A549 (cell line): Measurements from ENCODE around the gene DDX1. TPM values are rescaled to one million over a fixed set of nuclear protein-coding genes. Genes with fewer than 3 reads are reported as not detected.

ENCODE experiments used
- ATAC-seq, 2 experiments: fragments of 200-7000 bp in 1 of 2; fragments of >200 bp in 1 of 2; cut with Nextera tagmentation in 1 of 2; cut with Tn5 transposase in 1 of 2; 3 replicates each; pipeline versions ENCODE4 v1.8.0 to v1.9.1; 2018 to 2020; ENCODE audit warnings: mild to moderate bottlenecking in 1 of 2, moderate library complexity in 1 of 2
- CTCF ChIA-PET: fragments of 300-600 bp; sonication (Branson Sonifier 250); formaldehyde crosslinking; extraction: SDS; loops from one replicate; lab custom pipeline; 2021; ENCODE audit warnings: antibody characterized with exemption, inconsistent platforms; lab: Yijun Ruan, JAX
- POLR2A ChIA-PET: fragments of 350-600 bp; formaldehyde crosslinking; extraction: SDS; loops from one replicate; lab custom pipeline; 2021; ENCODE audit warnings: antibody characterized with exemption, inconsistent platforms; lab: Yijun Ruan, JAX
- DNase-seq, 2 experiments: peaks; one replicate each; pipeline versions ENCODE4 v3.0.0 to v3.0.0-alpha.2; 2011 to 2016; ENCODE audit warnings: low read depth in 1 of 2, low spot score in 1 of 2
- FAIRE-seq: peaks from 2 replicates; lab custom pipeline; 2011; peaks lifted over from hg19 to GRCh38; lab: Jason Lieb, UNC
- H3K27ac ChIP-seq, 2 experiments: fragments of >200 bp; sonication (Bioruptor Twin); formaldehyde crosslinking; 3 replicates each; pipeline ENCODE4 v1.5.1; 2016 to 2017
- H3K4me1 ChIP-seq: fragments of >200 bp; sonication (Bioruptor Twin); formaldehyde crosslinking; 3 replicates; pipeline ENCODE4 v1.6.1; 2016
- H3K4me2 ChIP-seq: fragments of >200 bp; sonication (Bioruptor Twin); formaldehyde crosslinking; 3 replicates; pipeline ENCODE4 v1.6.1; 2016
- H3K4me3 ChIP-seq: fragments of >200 bp; sonication (Bioruptor Twin); formaldehyde crosslinking; 3 replicates; pipeline ENCODE4 v1.5.1; 2016
- H3K9me3 ChIP-seq: fragments of >200 bp; sonication (Bioruptor Twin); formaldehyde crosslinking; 3 replicates; pipeline ENCODE4 v1.6.1; 2016
- CBX2 ChIP-seq: fragments of 200-600 bp; sonication (generic); IDR thresholded peaks from 2 replicates; pipeline ENCODE4 v1.6.1; 2016; ENCODE audit warnings: low read depth, mild to moderate bottlenecking, borderline replicate concordance
- CEBPB ChIP-seq, 2 experiments: fragments of >200 bp in 1 of 2; sonication (Bioruptor Twin) in 1 of 2; formaldehyde crosslinking in 1 of 2; IDR thresholded peaks; 2 replicates each; pipeline ENCODE4 v1.6.1; 2012 to 2016
- CHD4 ChIP-seq: fragments of 200-600 bp; sonication (generic); IDR thresholded peaks from 2 replicates; pipeline ENCODE4 v1.6.1; 2016; ENCODE audit warnings: antibody characterized with exemption, mild to moderate bottlenecking, borderline replicate concordance
- EHF ChIP-seq: fragments of 250-450 bp; sonication (Bioruptor Pico); IDR thresholded peaks from 2 replicates; pipeline ENCODE4 v1.5.0; 2020; ENCODE audit warnings: mild to moderate bottlenecking
- EHMT2 ChIP-seq: fragments of 200-600 bp; sonication (generic); IDR thresholded peaks from 2 replicates; pipeline ENCODE4 v1.6.1; 2016; ENCODE audit warnings: antibody characterized with exemption, low read depth, mild to moderate bottlenecking, moderate library complexity
- ELK1 ChIP-seq: fragments of 150-350 bp; IDR thresholded peaks from 2 replicates; pipeline ENCODE4 v1.6.1; 2014; ENCODE audit warnings: low read depth, mild to moderate bottlenecking, low read length
- EP300 ChIP-seq, 2 experiments: fragments of >200 bp; sonication (Bioruptor Twin); formaldehyde crosslinking; IDR thresholded peaks; 2 replicates in 1 of 2; 3 replicates in 1 of 2; pipeline ENCODE4 v1.6.1; 2016 to 2017
- ESRRA ChIP-seq: fragments of 150-350 bp; IDR thresholded peaks from 2 replicates; pipeline ENCODE4 v1.6.1; 2014; ENCODE audit warnings: mild to moderate bottlenecking, low read length, borderline replicate concordance
- FOSB ChIP-seq: fragments of 250-450 bp; sonication (Bioruptor Pico); IDR thresholded peaks from 2 replicates; pipeline ENCODE4 v1.5.0; 2020; ENCODE audit warnings: mild to moderate bottlenecking, moderate library complexity
- GATA3 ChIP-seq: IDR thresholded peaks from 2 replicates; pipeline ENCODE4 v1.6.1; 2012; ENCODE audit warnings: borderline replicate concordance
- HDAC2 ChIP-seq: fragments of 200-600 bp; sonication (generic); IDR thresholded peaks from 2 replicates; pipeline ENCODE4 v1.6.1; 2016
- HES2 ChIP-seq: fragments of >200 bp; sonication (Bioruptor Twin); formaldehyde crosslinking; IDR thresholded peaks from 2 replicates; pipeline ENCODE4 v1.6.1; 2016
- HOXB5 ChIP-seq: fragments of 250-450 bp; sonication (Bioruptor Pico); IDR thresholded peaks from 2 replicates; pipeline ENCODE4 v1.5.0; 2020; ENCODE audit warnings: mild to moderate bottlenecking, moderate library complexity
- JUNB ChIP-seq: fragments of >200 bp; sonication (Bioruptor Twin); formaldehyde crosslinking; IDR thresholded peaks from 2 replicates; pipeline ENCODE4 v1.6.1; 2016
- MAFK ChIP-seq: fragments of 450-650 bp; IDR thresholded peaks from 2 replicates; pipeline ENCODE4 v1.6.1; 2014; ENCODE audit not compliant: partially characterized antibody
- MAZ ChIP-seq: fragments of 150-350 bp; IDR thresholded peaks from 2 replicates; pipeline ENCODE4 v1.6.1; 2014; ENCODE audit warnings: antibody characterized with exemption, low read depth, low read length, borderline replicate concordance
- MYC ChIP-seq: IDR thresholded peaks from 2 replicates; pipeline ENCODE4 v1.6.1; 2012; ENCODE audit warnings: mild to moderate bottlenecking, inconsistent platforms, low read length, improper control_type of control experiment, borderline replicate concordance
- NR3C1 ChIP-seq: fragments of >200 bp; sonication (Bioruptor Twin); formaldehyde crosslinking; IDR thresholded peaks from 3 replicates; pipeline ENCODE4 v1.6.1; 2017
- POLR2AphosphoS2 ChIP-seq: conservative IDR thresholded peaks from 2 replicates; pipeline ENCODE4 v1.6.1; 2012; ENCODE audit warnings: low read length, improper control_type of control experiment, inconsistent platforms
- RAD21 ChIP-seq, 2 experiments: fragments of >200 bp in 1 of 2; sonication (Bioruptor Twin) in 1 of 2; formaldehyde crosslinking in 1 of 2; IDR thresholded peaks in 1 of 2; conservative IDR thresholded peaks in 1 of 2; 2 replicates in 1 of 2; 3 replicates in 1 of 2; pipeline ENCODE4 v1.6.1; 2012 to 2018; ENCODE audit warnings: inconsistent platforms in 1 of 2
- REST ChIP-seq: fragments of 200-600 bp; sonication (generic); IDR thresholded peaks from 2 replicates; pipeline ENCODE4 v1.6.1; 2016; ENCODE audit warnings: antibody characterized with exemption, mild to moderate bottlenecking, moderate library complexity
- RNF2 ChIP-seq: fragments of 200-600 bp; sonication (generic); IDR thresholded peaks from 2 replicates; pipeline ENCODE4 v1.6.1; 2016; ENCODE audit warnings: low read depth, mild to moderate bottlenecking, antibody characterized with exemption, moderate library complexity, borderline replicate concordance
- SMC3 ChIP-seq: fragments of >200 bp; sonication (Bioruptor Twin); formaldehyde crosslinking; IDR thresholded peaks from 3 replicates; pipeline ENCODE4 v1.6.1; 2018; ENCODE audit warnings: inconsistent platforms
- SREBF2 ChIP-seq: fragments of 450-650 bp; IDR thresholded peaks from 2 replicates; pipeline ENCODE4 v1.6.1; 2014; ENCODE audit warnings: mild to moderate bottlenecking, moderate library complexity
- TFCP2L1 ChIP-seq: fragments of 250-450 bp; sonication (Bioruptor Pico); IDR thresholded peaks from 2 replicates; pipeline ENCODE4 v1.5.0; 2021; ENCODE audit warnings: mild to moderate bottlenecking
- TP53 ChIP-seq: fragments of 250-450 bp; sonication (Bioruptor Pico); IDR thresholded peaks from 2 replicates; pipeline ENCODE4 v1.5.0; 2021; ENCODE audit warnings: mild to moderate bottlenecking, moderate library complexity
- ZC3H11A ChIP-seq: fragments of 450-650 bp; IDR thresholded peaks from 2 replicates; pipeline ENCODE4 v1.6.1; 2014; ENCODE audit warnings: antibody characterized with exemption, mild to moderate bottlenecking
- ZFP36 ChIP-seq: fragments of 450-650 bp; IDR thresholded peaks from 2 replicates; pipeline ENCODE4 v1.6.1; 2014; ENCODE audit warnings: borderline replicate concordance; ENCODE audit not compliant: partially characterized antibody
- ZNF302 ChIP-seq: fragments of 250-450 bp; sonication (Bioruptor Pico); IDR thresholded peaks from 2 replicates; pipeline ENCODE4 v1.9.0; 2021; ENCODE audit warnings: inconsistent platforms, mild to moderate bottlenecking, moderate library complexity
- WGBS: methylation state at CpG from one replicate; pipeline ENCODE4 v1.1.6; 2017; ENCODE audit errors: missing lambda C conversion rate; 5-methylcytosine and 5-hydroxymethylcytosine counted together
- polyA plus RNA-seq, 4 experiments: library from polyadenylated mRNA; depleted of rRNA in 3 of 4; stranded (reverse); fragments of >200 nt; fragmentation: RNase III in 1 of 4; extraction: RNeasy Plus Mini Kit Qiagen cat#74134 plus additional on column Dnase treatment in 1 of 4; gene quantifications; 2 replicates in 3 of 4; 3 replicates in 1 of 4; pipeline ENCODE4 v1.2.3, GENCODE V29; 2011 to 2017

Gene DDX1
- polyA plus RNA-seq, 2 of the 4 experiments (the other 2 are of a cell fraction), result 157 to 214 TPM

GRCh38 chr2:15652801-15653200, 61.1 kb downstream of the DDX1 start (continued):
- TF ChIP-seq TP53 (no peak), RAD21 (conservative IDR thresholded peaks at IDR 0.05 in 1 of 2, IDR thresholded peaks at IDR 0.05 in 1 of 2) (no peak)

- no peaks in the 10 kb centered on the region for H3K4me1 ChIP-seq
- TF ChIP-seq MAFK (no peak), ZFP36 (no peak), CHD4 (no peak), EP300 (IDR thresholded peaks at IDR 0.05) (no peak), CBX2 (no peak), RNF2 (no peak), HOXB5 (CRISPR knock-in tag) (no peak), GATA3 (no peak), MAZ (no peak), JUNB (no peak), FOSB (CRISPR knock-in tag) (no peak), POLR2AphosphoS2 (no peak), ESRRA (no peak), REST (no peak), ZC3H11A (no peak), CEBPB (IDR thresholded peaks at IDR 0.05) (no peak)
- H3K27ac ChIP-seq, result no peak overlapping the region
- 0 out of 3 replicates have a peak, but pooled peaks cover 5% of the 10 kb centered on the region for H3K9me3 ChIP-seq
- ATAC-seq (no peak), FAIRE-seq (no peak), DNase-seq (no peak)
- H3K4me3 ChIP-seq, result no peak overlapping the region
- 65% methylated on average over 30 of the region's 31 CpGs for WGBS
- POLR2A ChIA-PET, result no interaction called here
- CTCF ChIA-PET, result no interaction called here
- H3K4me2 ChIP-seq, result no peak overlapping the region
Measured at GRCh38 chr2:15653806-15654726, 62.4 kb downstream of the DDX1 start.

GRCh38 chr2:15654727-15655073, 63.0 kb downstream of the DDX1 start:
- no peak overlapping the region for H3K27ac ChIP-seq
- H3K4me2 ChIP-seq, result no peak overlapping the region
- no peak for FAIRE-seq
- no peak for DNase-seq
- no peak for ATAC-seq
- 0 out of 3 replicates have a peak, but pooled peaks cover 5% of the 10 kb centered on the region for H3K9me3 ChIP-seq
- CTCF ChIA-PET, result no interaction called here
- POLR2A ChIA-PET, result no interaction called here
- no peak overlapping the region for H3K4me3 ChIP-seq
- no peaks in the 10 kb centered on the region for H3K4me1 ChIP-seq
- TF ChIP-seq RAD21 (conservative IDR thresholded peaks at IDR 0.05 in 1 of 2, IDR thresholded peaks at IDR 0.05 in 1 of 2) (no peak), NR3C1 (no peak), TFCP2L1 (CRISPR knock-in tag) (no peak), RNF2 (no peak), ZNF302 (CRISPR knock-in tag) (no peak), HES2 (no peak), MYC (no peak), HOXB5 (CRISPR knock-in tag) (no peak), HDAC2 (no peak), EHF (CRISPR knock-in tag) (no peak), SREBF2 (no peak), SMC3 (no peak), ELK1 (no peak), TP53 (no peak), EHMT2 (no peak), CBX2 (no peak)
- TF ChIP-seq, all 56 proteins: peak for 0
- 56% methylated on average over 9 of the region's 9 CpGs for WGBS
